Measurements from ENCODE around the gene BANF2.

- no peak for TF ChIP-seq POLR2A (IDR thresholded peaks at IDR 0.05; ENCODE audit: extremely low read depth, insufficient read length)
- TF ChIP-seq CTCF (IDR thresholded peaks at IDR 0.05; ENCODE audit: low read depth, low read length): no peak
These were observed 83.0 kb downstream of the BANF2 start for GRCh38 chr20:17782768-17783167.
